Measurements from ENCODE around the gene CCDC50.

Gene CCDC50

DNA sequence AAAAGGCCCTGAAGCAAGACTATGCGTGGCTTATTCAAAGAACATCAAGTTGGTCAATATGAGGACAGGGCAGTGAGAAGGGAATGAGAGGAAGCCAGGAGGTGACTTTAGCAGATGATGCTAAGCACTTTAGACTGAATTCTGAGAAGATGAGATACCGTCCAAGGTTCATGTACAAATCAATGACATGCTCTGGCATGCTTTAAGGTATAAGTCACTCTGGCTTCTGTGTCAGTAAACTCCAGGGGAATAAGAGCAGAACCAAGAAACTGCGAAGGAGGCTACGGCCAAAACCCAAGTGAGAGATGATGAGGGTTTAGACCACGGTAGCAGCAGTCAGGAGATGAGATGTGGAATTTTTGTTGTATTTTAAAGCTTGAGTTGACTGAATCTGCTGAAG, 8.9 kb upstream of the CCDC50 start:
- no peak for DNase-seq

DNA sequence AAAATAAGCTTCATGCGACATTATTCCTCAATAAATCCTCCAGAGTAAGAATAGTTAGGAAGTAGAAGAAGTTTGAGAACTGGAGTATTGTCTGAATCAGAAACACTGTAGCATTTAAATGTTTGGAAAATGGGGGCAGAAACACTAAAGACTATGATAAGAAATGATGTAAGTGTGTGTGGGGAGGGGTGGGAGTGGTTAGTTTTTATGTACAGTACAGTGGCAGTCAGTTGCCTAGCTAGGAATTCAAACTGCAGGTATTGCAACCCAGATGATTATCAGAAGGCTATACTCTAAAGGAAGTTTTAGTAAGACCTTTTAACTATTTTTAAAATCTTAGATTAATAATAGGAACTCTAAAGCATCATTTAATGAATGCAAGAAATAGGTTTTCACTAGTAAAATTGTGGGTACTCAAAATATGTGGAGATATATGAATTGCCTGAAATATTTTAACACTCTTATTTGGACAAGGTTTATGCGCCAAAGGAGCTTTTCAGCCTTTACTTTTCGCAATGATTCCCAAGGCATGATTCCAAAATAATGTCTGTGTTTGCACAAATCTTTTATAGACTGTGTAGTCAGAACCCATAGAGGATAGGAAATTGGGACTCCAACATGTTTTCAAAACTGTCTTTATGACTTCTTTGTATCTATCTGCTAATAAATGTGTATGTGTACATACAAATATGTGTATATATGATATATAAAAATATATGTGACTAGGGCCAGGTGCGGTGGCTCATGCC, 8.0 kb upstream of the CCDC50 start:
- DNase-seq: no peak

DNA sequence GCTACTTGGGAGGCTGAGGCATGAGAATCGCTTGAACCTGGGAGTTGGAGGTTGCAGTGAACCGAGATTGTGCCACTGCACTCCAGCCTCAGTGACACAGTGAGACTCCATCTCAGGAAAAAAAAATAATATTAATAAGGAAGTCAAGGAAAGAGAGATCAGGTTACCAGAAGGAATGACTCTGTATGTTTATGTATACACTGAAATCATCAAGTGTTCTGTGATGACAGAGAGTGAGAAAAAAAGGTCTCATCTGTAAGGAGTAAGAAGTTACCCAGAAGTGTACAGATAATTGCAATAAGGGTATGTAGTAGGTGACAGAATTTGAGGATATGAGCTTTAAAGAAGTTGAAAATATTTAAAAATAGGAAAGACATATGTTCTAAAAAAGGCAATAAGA, 4.3 kb upstream of the CCDC50 start:
- no peak for DNase-seq

DNA sequence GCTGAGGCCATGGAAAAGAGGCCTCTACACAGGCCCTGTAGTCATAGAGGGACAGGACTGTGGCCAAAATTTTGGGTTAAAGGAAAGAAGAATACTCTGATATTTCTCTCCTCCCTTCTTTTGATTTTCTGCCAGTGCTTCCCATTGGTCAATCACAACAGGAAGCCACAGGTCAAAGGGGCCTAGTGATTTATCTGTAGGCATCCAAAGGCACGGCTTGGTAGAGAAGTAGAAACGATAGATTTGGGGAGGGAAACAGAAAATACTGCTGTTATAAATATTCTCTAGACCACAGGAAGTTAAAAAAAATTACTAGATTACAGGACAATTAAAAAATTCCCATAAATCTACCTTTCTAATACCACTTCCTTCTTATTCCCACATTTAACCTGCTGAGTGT, 1.7 kb upstream of the CCDC50 start:
- no peak for DNase-seq

DNA sequence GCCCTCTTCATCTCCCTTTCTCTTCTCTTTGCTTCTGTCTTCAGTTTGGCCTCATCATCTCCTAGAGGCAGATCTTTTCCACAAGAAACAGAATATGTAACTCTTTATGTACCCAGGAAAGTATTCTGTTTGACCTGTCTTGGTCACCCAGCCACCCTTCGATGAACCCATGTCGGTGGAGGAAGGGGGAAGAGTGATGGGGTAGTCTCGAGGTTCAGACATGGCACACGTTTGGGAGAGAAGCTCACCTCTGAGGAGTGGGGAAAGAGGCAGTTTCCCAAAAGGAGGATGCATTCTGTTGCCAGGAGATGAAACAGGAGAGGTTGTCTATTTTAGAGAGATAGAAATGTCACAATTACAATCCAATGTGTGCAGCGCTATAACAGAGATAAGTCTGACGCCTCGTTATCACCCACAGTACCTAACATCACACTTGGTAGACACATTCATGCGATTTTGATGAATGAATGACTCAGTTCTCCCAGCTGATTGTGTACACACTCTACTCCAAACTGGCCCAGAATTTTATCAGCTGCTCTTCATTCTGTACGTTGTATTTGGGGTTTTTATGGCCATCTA, 722 bp upstream of the CCDC50 start:
- no peak for DNase-seq

DNA sequence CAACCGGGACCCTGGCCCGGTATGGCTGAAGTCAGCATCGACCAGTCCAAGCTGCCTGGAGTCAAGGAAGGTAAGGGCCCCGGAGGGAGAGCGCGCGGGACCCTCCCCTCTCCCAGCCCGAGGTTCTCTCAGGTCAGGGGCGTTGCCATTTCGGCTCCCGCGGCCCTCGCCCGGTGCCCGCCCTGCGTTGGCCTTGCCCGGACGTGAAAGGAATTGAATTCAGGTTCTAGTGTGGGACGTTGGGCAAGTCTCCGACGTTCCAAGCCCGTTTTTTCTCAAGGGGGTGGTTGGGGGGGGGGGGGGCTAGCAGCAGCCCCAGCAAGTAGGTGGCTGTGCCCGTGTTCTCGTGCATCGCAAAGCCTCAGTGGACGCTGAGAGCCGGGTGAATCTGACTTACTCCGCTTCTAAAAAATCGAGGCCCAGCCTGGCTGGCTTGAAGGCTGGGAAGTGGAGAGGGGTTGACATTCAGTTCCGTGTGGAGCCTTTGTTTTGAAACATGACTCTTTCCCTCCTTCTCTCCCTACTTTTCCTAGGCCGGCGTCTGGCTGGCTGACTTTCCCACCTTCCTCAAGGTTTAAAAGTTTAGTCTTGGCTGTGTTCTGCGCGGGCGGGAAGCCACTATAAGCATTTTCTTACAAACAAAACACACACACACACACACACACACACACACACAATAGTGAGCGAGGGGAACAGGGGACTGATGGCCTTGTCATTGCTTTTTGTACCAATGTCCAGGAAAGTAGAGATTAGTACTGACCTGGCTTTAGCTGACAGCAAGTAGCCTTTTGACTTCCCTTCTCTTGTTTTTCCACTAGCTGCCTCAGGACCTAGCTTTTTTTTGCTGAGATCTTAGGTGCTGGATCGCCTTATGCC, 698 bp downstream of the CCDC50 start, which contains the start of gene UTS2B:
Gene UTS2B, minus strand, starts transcription at position 873 of the 876 bp plus-strand sequence. CDS start 48,337 bp downstream, outside the sequence.
- DNase-seq: no peak

DNA sequence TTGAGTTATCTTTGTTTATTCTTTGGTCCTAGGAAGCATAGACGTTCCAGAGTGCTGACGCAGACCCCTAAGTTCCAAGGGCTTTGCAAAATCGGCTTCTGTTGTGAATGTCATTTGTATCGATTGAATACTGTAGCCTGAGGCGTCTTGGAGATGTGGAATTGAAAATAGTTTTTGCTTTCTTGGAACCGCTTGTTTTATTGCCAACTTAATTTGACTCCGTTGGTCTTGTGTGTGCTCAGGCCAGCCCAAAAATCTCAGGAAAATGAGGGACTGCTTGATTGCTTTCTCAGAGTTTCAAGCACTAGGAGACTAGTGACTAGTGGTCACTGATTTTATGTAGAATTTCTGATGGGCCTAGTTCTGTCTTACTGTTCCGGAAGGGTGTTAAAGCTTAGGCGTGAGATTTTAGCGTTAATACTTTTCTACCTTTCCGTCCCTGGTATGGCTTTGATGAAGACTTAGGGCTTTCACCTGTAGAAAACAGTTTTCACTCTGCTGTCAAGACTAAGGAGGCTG, 1.4 kb downstream of the CCDC50 start:
- DNase-seq: no peak

DNA sequence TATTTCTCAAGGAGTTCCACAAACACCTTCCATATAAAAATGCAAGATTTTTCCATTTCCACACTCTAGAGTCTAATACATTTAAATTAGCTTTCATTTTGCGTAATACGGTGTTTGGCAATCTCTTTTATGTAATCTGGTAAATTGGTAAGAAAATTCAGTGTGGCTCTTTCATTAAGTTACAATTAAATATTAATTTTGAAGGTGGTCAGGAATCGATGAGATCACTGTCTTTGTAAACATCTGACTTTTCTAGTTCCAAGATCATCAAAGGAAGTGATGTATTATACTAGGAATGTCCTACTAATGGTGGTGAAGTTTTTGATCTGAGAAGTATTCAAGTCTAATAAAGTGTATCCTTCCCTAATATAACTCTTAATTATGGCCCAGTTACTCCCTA, 2.2 kb downstream of the CCDC50 start:
- no peak for DNase-seq

DNA sequence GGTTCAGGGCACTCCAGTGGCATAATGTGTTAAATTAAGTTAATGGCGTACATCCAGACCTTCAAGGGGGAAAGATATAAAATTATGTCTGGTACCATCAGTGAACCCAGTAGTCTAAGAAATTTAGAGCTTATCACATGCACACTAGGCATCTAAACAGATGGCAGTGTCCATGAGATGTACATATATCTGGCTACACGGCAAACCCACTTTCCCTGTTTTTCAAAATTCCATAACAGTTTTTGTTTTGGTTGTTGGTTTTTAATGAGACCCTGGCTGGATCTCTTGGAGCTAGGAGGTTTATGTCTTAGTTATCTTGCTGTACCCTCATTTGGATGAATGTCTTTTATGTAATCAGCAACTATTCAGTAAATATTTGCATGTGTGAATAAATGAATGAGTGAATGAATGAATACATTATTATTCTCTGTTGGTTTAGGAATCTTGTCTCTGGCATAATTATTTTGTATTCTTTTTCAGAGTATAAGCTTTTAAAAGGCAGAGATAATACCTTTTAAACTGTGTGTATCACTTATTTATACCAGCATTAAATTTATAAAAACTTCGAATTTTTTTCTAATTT, 4.2 kb downstream of the CCDC50 start:
- no peak for DNase-seq

DNA sequence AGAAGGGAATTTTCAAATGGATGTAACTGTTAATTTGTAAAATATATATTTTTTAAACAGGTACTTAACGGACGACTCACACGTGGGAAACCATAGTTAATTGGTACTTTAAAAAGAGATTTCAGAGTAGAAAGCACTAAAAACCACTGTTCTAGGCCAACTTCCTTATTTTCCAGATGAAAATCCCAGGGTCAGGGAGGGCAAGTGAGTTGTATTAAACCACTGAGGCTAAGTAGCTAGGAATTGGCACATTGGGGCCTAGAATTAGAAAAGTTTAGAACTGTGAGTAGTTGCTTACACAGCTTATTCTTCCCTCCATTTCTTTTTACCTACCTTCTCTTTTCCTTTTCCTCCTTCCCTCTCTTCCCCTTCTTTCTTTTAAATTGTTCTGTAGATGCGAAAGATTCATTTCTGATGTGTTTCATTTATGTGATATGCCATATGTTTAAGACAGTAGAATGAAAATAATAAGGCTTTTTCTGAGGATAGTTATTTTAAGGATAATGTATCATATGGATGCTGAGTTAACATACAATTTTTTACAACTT, 5.2 kb downstream of the CCDC50 start:
- no peak for DNase-seq

DNA sequence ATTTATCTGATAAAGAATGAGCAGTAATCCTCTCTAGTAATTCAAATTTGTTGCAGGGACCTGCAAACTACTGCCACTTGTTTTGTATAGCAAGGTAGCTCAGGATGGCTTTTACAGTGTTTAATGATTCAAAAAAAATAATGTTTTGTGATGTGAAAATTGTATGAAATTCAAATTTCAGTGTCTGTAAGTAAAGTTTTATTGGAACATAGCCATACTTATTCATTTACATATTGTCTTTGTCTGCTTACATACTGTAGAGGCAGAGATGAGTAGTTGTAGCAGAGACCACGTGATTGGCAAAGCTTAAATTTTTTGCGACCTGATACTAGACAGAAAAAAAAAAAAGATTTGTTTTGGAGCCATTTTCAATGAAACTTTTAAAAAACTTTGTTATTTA, 7.6 kb downstream of the CCDC50 start:
- no peak for DNase-seq

DNA sequence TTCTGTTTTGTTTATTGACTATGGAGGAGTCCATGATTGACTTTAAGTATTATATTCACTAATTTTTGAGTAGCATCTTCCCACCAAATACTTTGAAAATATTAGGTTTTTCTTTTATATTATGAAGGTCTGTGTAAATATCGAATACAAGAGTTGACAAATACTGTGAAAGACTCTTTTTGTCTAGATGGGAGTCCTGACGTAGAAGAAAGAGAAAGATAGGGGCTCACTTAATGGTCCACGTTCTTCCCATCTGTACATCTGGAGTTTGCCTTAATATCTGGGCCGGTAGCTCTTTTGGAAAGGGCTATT, 8.9 kb downstream of the CCDC50 start:
- DNase-seq: no peak

DNA sequence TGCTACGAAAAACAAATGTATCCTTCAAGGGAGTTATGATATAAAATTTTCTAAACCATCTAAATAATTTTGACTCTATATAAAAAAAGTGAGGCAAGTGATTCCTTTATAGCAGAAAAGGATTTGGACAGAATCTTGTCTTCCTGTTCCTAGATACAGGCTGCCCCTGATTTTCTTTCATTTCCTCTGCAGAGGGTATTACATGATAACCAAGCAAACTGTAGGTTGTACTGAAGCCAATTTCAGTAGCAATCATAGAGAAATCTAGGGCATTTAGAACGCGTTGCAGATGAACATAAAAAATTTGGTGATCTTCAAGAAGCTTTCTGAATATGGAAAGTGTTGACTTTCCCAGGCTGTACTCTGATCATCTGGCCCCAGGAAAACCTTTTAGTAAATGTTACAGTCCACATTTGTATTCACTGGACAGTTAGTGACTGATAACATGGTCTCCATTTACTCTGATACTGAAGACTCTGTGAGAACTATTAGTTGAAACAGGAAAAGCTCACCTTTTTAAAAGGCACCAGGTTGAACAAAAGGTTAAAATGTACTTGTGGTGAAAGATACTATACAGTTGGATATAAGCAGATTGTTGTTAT, 10.2 kb downstream of the CCDC50 start:
- no peak for DNase-seq

DNA sequence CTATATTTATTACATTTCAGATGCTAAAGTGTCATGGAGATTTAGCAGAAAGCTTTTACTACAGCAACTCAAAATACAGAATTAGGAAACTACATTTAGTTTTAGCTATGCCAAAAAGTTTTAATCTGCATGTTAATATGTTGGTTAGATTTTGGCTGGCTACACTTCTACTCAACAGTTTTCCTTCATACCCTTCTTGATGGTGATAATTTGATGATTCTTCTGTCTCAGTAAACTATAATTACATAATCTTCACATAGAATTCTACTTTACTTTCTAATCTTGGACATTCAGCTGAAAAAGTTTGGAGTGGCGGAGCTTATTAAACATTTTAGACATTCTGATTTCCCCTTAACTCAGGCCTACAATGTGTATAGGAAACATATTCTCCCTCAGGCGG, 11.2 kb downstream of the CCDC50 start:
- no peak for DNase-seq

DNA sequence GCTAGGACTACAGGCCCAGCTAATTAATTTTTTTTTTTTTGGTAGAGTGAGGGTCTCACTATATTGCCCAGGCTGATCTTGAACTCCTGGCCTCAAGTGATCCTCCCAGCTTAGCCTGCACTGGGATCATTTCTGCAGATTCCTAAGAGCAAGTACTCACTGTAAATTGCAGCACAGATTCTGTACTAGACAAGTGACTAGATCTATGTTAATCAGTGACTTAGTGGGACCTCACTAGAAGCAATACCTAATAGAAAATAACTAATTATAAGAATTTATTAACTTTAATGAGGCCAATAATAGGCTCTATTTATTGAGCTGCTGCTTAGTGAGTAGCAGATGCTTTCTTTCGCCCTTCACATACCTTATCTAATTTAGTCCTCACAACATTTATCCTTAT, 11.8 kb downstream of the CCDC50 start:
- no peak for DNase-seq

DNA sequence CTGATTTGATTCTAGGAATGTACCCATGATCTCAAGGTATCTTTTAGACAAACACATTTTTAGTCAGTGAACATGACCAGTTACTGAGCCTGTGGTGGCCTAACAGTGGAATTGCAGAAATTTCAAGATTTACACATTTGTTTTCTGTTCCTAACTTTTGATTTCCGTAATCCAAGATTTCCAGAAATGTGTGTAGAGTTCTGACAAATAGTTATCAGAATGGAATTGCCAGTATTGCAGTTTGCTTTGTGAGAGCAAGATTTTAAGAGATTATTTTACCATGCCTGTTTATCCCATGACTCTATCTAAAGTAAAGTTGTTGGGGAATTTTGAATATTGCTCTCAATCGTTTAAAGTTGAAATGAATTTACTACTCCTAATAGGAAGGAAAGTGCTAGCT, 12.8 kb downstream of the CCDC50 start:
- no peak for DNase-seq

DNA sequence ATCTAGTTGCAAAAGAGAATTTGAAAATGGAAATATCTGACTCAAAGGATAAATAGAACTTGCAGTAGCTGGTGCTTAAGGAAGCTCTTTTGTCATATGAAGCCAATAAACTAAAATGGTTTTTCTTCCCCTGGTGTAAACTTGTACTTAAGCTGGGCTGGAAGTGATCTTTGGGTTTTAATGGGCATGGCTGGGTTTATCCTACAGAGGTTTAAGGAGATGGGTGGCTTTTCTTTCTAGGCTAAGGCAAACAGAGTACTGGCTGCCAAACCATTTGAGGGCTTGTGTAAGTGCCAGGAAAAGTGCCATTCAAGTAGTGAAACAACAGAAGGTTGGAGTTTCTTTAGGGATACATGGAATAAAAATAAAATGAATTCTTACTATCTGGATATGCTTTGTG, 13.2 kb downstream of the CCDC50 start:
- DNase-seq: no peak

DNA sequence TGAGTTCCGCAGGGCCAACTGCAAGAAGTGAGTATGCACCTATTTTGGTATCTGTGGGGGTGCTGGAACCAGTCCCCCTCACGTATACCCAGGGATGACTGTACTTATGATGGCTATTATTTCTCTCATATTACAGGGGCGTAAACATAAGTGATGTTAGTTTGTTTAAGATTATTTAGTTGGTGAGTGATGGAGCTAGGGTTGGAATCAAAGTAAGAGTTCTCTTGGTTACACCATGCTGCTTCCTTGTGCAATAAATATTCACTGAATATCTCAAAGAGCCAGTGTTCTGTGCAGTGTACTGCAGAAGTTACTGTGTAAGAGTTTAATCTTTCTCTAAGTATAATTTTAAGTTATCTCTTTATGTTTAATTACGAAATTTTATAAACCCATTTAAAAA, 13.9 kb downstream of the CCDC50 start:
- DNase-seq: no peak

DNA sequence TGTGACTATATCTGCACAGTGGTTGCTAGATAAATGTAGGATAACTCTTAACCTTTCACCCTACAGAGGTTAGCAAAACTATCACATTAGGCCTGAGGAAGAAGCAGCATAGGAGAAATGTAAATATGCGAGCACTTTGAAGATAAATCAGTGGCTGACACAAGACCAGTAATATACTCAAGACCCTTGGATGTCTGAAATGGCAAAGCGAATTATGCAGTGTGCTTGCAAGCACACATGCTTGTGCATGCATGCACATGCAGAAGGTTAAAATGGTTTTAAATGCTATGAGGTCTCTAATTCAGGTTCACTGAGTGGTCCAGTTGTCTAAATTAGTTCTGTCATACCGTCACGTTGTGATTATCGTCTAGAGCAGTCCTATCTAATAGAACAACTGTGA, 14.7 kb downstream of the CCDC50 start:
- no peak for DNase-seq

DNA sequence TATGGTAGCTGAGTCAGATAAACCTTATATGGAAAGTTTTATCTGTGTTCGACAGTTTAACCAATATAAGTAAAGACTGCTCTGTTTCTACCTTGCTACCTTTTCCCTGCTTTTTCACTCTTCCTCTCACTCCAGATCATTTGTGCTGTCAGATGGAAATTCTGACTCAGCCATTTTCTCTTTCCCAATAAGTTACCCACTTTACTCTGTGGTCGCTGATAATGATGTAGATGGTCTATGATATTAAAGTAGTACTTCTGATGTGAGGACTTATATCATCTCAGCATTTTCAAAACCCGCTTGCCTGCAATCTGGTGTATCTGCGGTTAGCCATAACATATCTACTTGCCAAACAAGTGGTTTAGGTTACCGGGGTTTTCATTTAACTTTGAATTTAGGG, 16.1 kb downstream of the CCDC50 start:
- DNase-seq: no peak

DNA sequence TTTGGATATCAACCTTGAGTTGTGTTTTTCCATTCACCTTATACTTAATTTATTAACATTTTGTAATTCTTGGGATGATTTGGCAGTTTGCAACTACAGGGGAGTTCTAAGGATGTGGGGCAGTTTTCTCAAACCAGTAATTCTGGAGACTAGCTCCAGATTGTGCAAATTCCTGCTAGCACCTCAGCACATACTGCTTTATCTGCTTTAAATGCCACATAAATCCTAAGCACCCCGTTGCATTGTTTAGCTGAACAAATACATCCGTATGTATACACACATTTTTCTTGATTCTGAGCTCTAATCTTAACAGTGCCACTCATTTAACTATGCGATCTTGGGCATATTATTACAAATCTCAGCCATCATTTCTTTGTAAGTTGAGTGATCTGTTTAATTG, 18.0 kb downstream of the CCDC50 start:
- no peak for DNase-seq

DNA sequence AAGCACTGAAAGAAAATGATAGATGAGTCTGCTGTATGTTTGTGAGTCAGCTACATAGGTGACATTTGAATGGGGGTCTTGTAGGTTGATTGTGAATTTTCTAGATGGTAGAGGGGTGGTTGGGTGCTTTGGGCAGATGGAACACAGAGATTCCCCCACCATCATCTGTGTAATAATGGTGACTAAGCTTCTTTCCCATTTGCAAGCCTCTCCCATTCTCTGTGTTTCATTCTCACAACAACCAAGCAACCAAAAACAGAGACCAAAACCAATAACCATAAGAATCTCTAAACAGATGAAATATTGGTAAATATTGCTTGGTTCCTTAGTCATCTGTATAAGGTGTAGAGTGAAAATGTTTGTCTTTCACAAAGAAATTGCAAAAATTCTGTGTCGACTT, 18.9 kb downstream of the CCDC50 start:
- no peak for DNase-seq

Measured in NCI-H1436 treated with DMSO at 0.1 percent for 48 hours (cell line).